B cell (primary cell): ENCODE results near the gene TMPRSS9. TPM values are rescaled to one million over a fixed set of nuclear protein-coding genes. Genes with fewer than 3 reads are reported as not detected.

Experiments used
- ATAC-seq: fragments of 200-7000 bp; cut with Tn5 transposase; one replicate; pipeline ENCODE4 v1.10.0; 2021; ENCODE audit warnings: low read depth, mild to moderate bottlenecking, moderate number of reproducible peaks, moderate library complexity
- CTCF ChIA-PET: fragments of 350-600 bp; sonication (Branson Sonifier 250); formaldehyde crosslinking; loops from one replicate; lab custom pipeline; 2021; ENCODE audit warnings: antibody characterized with exemption, inconsistent platforms; lab: Charles Lee
- POLR2A ChIA-PET: fragments of 350-600 bp; sonication (Branson Sonifier 250); formaldehyde crosslinking; loops from one replicate; lab custom pipeline; 2021; ENCODE audit warnings: antibody characterized with exemption; lab: Charles Lee
- DNase-seq: peaks from one replicate; pipeline ENCODE4 v3.0.0; 2013
- H2AFZ ChIP-seq: 2 replicates; pipeline ENCODE4 v1.6.1; 2012; ENCODE audit warnings: mild to moderate bottlenecking, low read depth, low read length; ENCODE audit not compliant: insufficient read depth, poor library complexity, severe bottlenecking
- H3K27ac ChIP-seq, 2 donors: 1 replicate in 1 of 2; 2 replicates in 1 of 2; pipeline ENCODE4 v1.5.1; 2012 to 2013; ENCODE audit warnings: low read length in 2 of 2, mild to moderate bottlenecking in 2 of 2, moderate library complexity in 1 of 2
- H3K27me3 ChIP-seq, 4 experiments: fragments of 200-600 bp in 1 of 4; sonication (generic) in 1 of 4; replicated peaks in 1 of 4; 1 replicate in 2 of 4; 2 replicates in 2 of 4; pipeline versions ENCODE4 v1.6.1 to v1.7.0; 2013 to 2016; ENCODE audit warnings: low read length in 3 of 4, mild to moderate bottlenecking in 2 of 4, mixed read lengths in 1 of 4, moderate library complexity in 1 of 4; ENCODE audit not compliant: insufficient read depth in 4 of 4, control insufficient read depth in 3 of 4; ENCODE audit errors: control extremely low read depth in 1 of 4
- H3K36me3 ChIP-seq, 2 experiments: replicated peaks in 1 of 2; 1 replicate in 1 of 2; 2 replicates in 1 of 2; pipeline versions ENCODE4 v1.6.1 to v1.7.1; 2013; ENCODE audit warnings: low read length in 1 of 2; ENCODE audit not compliant: insufficient read depth in 2 of 2, control insufficient read depth in 1 of 2; ENCODE audit errors: control extremely low read depth in 1 of 2, extremely low read depth in 1 of 2
- H3K4me1 ChIP-seq, 2 donors: fragments of 200-600 bp in 1 of 2; sonication (generic) in 1 of 2; 1 replicate in 1 of 2; 2 replicates in 1 of 2; pipeline versions ENCODE4 v1.5.1 to v1.6.1; 2013 to 2017; ENCODE audit warnings: low read length in 2 of 2; ENCODE audit not compliant: control insufficient read depth in 2 of 2, insufficient read depth in 2 of 2
- H3K4me2 ChIP-seq: replicated peaks from 2 replicates; pipeline ENCODE3; 2012; ENCODE audit warnings: mild to moderate bottlenecking, low read depth, low read length; ENCODE audit not compliant: poor library complexity, severe bottlenecking
- H3K4me3 ChIP-seq, 5 experiments: fragments of 200-600 bp in 1 of 5; sonication (generic) in 1 of 5; 1 replicate in 3 of 5; 2 replicates in 2 of 5; pipeline versions ENCODE4 v1.5.1 to v1.7.0; 2011 to 2016; ENCODE audit warnings: low read length in 4 of 5, mild to moderate bottlenecking in 4 of 5, low read depth in 2 of 5, control low read depth in 1 of 5, moderate library complexity in 1 of 5; ENCODE audit not compliant: insufficient read depth in 1 of 5; ENCODE audit errors: control extremely low read depth in 1 of 5, extremely low read depth in 1 of 5
- H3K79me2 ChIP-seq: fragments of 200-600 bp; sonication (generic); one replicate; pipeline ENCODE4 v1.6.0; 2016; ENCODE audit warnings: low read length; ENCODE audit not compliant: control insufficient read depth, insufficient read depth
- H3K9ac ChIP-seq: fragments of 200-600 bp; sonication (generic); 2 replicates; pipeline ENCODE4 v1.6.1; 2017; ENCODE audit warnings: mild to moderate bottlenecking, low read length, moderate library complexity
- H3K9me3 ChIP-seq, 3 donors: one replicate each; pipeline versions ENCODE4 v1.6.1 to v1.7.1; 2013; ENCODE audit warnings: low read length in 2 of 3; ENCODE audit not compliant: control insufficient read depth in 2 of 3, insufficient read depth in 1 of 3; ENCODE audit errors: control extremely low read depth in 1 of 3
- H4K20me1 ChIP-seq: 2 replicates; pipeline ENCODE4 v1.6.0; 2012; ENCODE audit warnings: mild to moderate bottlenecking, low read length; ENCODE audit not compliant: insufficient read depth, control insufficient read depth, poor library complexity, severe bottlenecking
- H3K27ac Mint-ChIP-seq: one replicate; pipeline ENCODE4 v1.8.0; 2021; ENCODE audit warnings: mixed read lengths
- H3K27me3 Mint-ChIP-seq: one replicate; pipeline ENCODE4 v1.8.0; 2021; ENCODE audit warnings: mixed read lengths
- H3K4me1 Mint-ChIP-seq: one replicate; pipeline ENCODE4 v1.8.0; 2021; ENCODE audit warnings: mixed read lengths
- H3K4me3 Mint-ChIP-seq: one replicate; pipeline ENCODE4 v1.8.0; 2021; ENCODE audit warnings: mixed read lengths
- H3K9me3 Mint-ChIP-seq: one replicate; pipeline ENCODE4 v1.8.0; 2022; ENCODE audit warnings: mixed read lengths; ENCODE audit not compliant: insufficient read depth
- EZH2 ChIP-seq: IDR thresholded peaks from 2 replicates; pipeline ENCODE4 v1.6.1; 2012; ENCODE audit warnings: borderline replicate concordance, low read depth, mild to moderate bottlenecking, moderate library complexity, low read length; ENCODE audit not compliant: insufficient read depth, poor library complexity, severe bottlenecking
- WGBS: methylation state at CpG from one replicate; pipeline ENCODE4 v1.1.5; 2013; ENCODE audit warnings: missing lambda C conversion rate; ENCODE audit not compliant: insufficient coverage; 5-methylcytosine and 5-hydroxymethylcytosine counted together
- intact Hi-C: fragments of 100-400 bp; cut with micrococcal nuclease; formaldehyde crosslinking; loops from one replicate; pipeline ENCODE4 v1.10.0; 2022
- polyA plus RNA-seq: library from polyadenylated mRNA; depleted of rRNA; stranded (reverse); fragments of >200 nt; gene quantifications from 2 replicates; pipeline ENCODE4 v1.2.3, GENCODE V29; 2012
- total RNA-seq, 2 donors: library from RNA; stranded (reverse); fragments of 120-200 nt in 1 of 2; gene quantifications; 1 replicate in 1 of 2; 2 replicates in 1 of 2; pipeline versions ENCODE4 v1.2.3 to v1.2.4, GENCODE V29; 2013 to 2022
- TF ChIP-seq, protein P1 (sequence below): fragments of 200-600 bp; IDR thresholded peaks from one replicate; pipeline ENCODE4 v1.8.0; 2022; ENCODE audit warnings: antibody characterized with exemption, mild to moderate bottlenecking

TMPRSS9 gene
- total and polyA plus RNA-seq, 2 donors (not counting 1 experiment from before 2014, with no cell fraction given): not detected

DNA sequence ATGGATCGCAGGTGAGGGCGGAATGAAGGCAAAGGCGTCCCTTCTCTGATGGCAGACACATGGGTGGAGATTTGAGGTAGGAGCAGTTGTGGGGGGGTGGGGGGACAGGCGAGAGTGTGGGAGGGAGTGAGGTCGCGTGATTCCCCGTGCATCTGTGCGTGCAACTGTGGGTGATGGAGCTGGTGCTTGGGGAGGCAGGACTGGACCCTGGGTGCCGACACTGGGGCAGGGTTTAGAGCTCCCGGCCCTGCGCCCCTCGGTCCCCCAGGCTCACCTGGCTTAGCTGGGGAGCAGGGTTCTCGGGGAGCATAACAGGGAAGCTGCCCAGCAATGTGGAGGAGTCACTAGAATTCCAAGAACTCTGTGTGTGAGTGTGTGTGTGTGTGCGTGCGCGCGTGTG is 3.4 kb downstream of the TMPRSS9 start:
- H3K9me3 Mint-ChIP-seq: no peaks in the 10 kb centered on the region
- intact Hi-C loops: no loop called here
- no peak overlapping the region for H3K4me3 Mint-ChIP-seq
- no peaks in the 10 kb centered on the region for H3K36me3 ChIP-seq
- POLR2A ChIA-PET: interaction anchor here (0.6 to 0.7 kb wide), 4 partner anchors 16 to 834 kb away, joined by 3 to 6 read pairs (median 4); no protein-coding TSS in a partner anchor
- TF ChIP-seq, protein P1, sequence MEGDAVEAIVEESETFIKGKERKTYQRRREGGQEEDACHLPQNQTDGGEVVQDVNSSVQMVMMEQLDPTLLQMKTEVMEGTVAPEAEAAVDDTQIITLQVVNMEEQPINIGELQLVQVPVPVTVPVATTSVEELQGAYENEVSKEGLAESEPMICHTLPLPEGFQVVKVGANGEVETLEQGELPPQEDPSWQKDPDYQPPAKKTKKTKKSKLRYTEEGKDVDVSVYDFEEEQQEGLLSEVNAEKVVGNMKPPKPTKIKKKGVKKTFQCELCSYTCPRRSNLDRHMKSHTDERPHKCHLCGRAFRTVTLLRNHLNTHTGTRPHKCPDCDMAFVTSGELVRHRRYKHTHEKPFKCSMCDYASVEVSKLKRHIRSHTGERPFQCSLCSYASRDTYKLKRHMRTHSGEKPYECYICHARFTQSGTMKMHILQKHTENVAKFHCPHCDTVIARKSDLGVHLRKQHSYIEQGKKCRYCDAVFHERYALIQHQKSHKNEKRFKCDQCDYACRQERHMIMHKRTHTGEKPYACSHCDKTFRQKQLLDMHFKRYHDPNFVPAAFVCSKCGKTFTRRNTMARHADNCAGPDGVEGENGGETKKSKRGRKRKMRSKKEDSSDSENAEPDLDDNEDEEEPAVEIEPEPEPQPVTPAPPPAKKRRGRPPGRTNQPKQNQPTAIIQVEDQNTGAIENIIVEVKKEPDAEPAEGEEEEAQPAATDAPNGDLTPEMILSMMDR: no peak
- no peak for TF ChIP-seq EZH2
- H3K9me3 ChIP-seq: peaks cover 0 to 3% (median 0%) of the 10 kb centered on the region in 3 donors
- H3K27ac ChIP-seq: no peak overlapping the region
- H3K4me3 ChIP-seq: no peak overlapping the region
- H2AFZ ChIP-seq: no peak overlapping the region
- H4K20me1 ChIP-seq: no peaks in the 10 kb centered on the region
- peaks cover 5% of the 10 kb centered on the region for H3K4me1 Mint-ChIP-seq
- H3K27me3 Mint-ChIP-seq: peaks cover 22% of the 10 kb centered on the region
- no peak overlapping the region for H3K4me2 ChIP-seq
- no peak for ATAC-seq
- peaks cover 0 to 39% (median 15%) of the 10 kb centered on the region in 4 experiments for H3K27me3 ChIP-seq
- WGBS: 94% methylated on average over 13 of the region's 17 CpGs
- peaks cover 6 to 17% of the 10 kb centered on the region in 2 donors for H3K4me1 ChIP-seq
- no peaks in the 10 kb centered on the region for H3K79me2 ChIP-seq
- H3K27ac Mint-ChIP-seq: no peak overlapping the region
- CTCF ChIA-PET: interaction anchor here (0.6 kb wide), 1 partner anchor 16 kb away, joined by 5 read pairs; no protein-coding TSS in a partner anchor
- no peak overlapping the region for H3K9ac ChIP-seq
- DNase-seq: no peak

DNA sequence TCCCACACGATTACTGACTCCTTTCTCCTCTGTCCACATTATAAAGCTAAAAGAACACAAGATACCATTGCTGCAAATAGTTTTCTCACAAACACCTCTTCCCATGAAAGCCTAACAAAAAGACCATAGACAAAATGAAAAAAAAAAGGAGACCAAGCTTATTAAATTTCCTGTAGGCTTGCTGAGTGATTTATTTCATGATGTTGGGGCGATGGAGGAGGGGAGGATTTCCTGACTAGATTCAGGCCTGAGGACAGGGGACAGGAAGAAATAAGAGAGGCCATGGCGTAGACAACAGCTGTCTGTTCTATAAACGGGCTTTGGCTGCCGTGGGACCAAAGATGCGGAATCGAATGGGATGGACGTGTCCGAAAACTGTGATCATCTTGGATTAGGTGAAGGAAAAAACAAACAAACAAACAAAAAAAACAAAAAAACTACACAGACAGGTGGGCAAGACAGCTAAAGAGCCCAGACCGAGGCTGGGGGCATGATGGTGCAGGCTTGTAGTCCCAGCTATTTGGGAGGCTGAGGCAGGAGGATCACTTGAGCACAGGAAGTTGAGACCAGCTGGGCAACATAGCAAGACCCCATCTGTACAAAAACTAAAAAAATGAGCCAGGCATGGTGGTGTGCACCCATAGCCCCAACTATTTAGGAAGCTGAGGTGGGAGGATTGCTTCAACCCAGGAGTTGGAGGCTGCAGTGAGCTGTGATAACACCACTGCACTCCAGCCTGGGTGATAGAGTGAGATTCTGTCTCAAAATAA is 5.3 kb downstream of the TMPRSS9 start:
- H3K4me2 ChIP-seq: no peak overlapping the region
- H3K9ac ChIP-seq: no peak overlapping the region
- no peaks in the 10 kb centered on the region for H3K36me3 ChIP-seq
- no peak overlapping the region for H3K4me3 ChIP-seq
- H3K4me1 Mint-ChIP-seq: peaks cover 4% of the 10 kb centered on the region
- ChIA-PET CTCF (interaction anchor here (0.6 to 1.5 kb wide), 2 partner anchors 27 to 346 kb away, joined by 3 to 5 read pairs; no protein-coding TSS in a partner anchor), POLR2A (interaction anchor here (0.6 kb wide), 1 partner anchor 539 kb away, joined by 6 read pairs; no protein-coding TSS in a partner anchor)
- H3K4me1 ChIP-seq: peaks cover 3 to 14% of the 10 kb centered on the region in 2 donors
- no peak for DNase-seq
- H2AFZ ChIP-seq: no peak overlapping the region
- no peaks in the 10 kb centered on the region for H3K79me2 ChIP-seq
- H3K4me3 Mint-ChIP-seq: no peak overlapping the region
- H3K27ac ChIP-seq: no peak overlapping the region
- no peaks in the 10 kb centered on the region for H3K9me3 Mint-ChIP-seq
- no peaks in the 10 kb centered on the region for H4K20me1 ChIP-seq
- H3K9me3 ChIP-seq: peaks cover 0 to 16% (median 0%) of the 10 kb centered on the region in 3 donors
- peaks cover 0 to 39% (median 14%) of the 10 kb centered on the region in 4 experiments for H3K27me3 ChIP-seq
- WGBS: 7% methylated on average over 2 of the region's 10 CpGs
- TF ChIP-seq, protein P1: no peak
- H3K27me3 Mint-ChIP-seq: peaks cover 21% of the 10 kb centered on the region
- no peak for ATAC-seq
- intact Hi-C loops: no loop called here
- no peak overlapping the region for H3K27ac Mint-ChIP-seq
